SU-DHL-6 (cell line): ENCODE measurements around the gene FANCC.
"Not testable (repeated sequence)": the region's sequence is repeated elsewhere in the genome, so short reads cannot be mapped to it uniquely, and the experiment has no call there.

ENCODE experiments used
- EZH2phosphoT487 ChIP-seq: fragments of 200-600 bp; sonication (generic), shearing (Covaris generic); conservative IDR thresholded peaks from 2 replicates; pipeline ENCODE4 v1.6.1; 2018; ENCODE audit warnings: mild to moderate bottlenecking, antibody characterized with exemption, low read length, moderate library complexity, mixed read lengths
- TF ChIP-seq, protein P1 (sequence below): fragments of 200-600 bp; sonication (generic); IDR thresholded peaks from one replicate; pipeline ENCODE4 v1.5.1; 2017; ENCODE audit warnings: antibody characterized with exemption, mild to moderate bottlenecking, low read length, moderate library complexity; ENCODE audit not compliant: insufficient read depth, poor library complexity, severe bottlenecking

DNA sequence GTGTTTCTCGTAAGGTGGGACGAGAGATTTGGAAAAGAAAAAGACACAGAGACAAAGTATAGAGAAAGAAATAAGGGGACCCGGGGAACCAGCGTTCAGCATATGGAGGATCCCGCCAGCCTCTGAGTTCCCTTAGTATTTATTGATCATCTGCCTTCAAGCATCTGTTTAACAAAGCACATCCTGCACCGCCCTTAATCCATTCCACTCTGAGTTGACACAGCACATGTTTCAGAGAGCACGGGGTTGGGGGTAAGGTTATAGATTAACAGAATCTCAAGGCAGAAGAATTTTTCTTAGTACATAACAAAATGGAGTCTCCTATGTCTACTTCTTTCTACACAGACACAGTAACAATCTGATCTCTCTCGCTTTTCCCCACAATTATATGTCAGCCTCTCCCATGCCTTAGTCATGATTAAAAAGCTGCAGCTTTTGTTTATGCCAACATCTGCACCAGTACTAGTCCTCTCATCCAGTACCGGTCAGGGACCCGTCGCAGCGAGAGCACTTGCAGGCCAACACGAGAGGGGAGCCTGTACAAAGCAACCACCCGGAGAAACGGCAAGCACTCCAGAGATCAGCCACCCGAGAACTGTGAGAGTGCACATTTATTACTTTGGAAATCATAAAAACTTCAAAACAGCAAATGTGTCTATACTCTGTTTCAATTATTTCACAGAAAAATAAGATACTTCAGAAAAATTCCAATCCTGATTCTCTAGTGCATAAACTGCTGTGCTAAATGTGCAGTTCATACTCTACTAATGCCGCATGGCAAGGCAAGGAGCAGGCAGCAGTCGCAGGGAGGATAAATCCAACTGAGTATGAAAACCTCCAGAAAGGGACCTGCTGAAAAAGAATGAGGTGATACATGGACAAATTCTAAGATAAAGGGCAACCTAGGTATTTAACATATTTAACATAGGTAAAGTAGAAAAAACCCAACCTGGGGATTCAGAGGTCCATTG is 47.4 kb downstream of the FANCC start:
- TF ChIP-seq, protein P1, sequence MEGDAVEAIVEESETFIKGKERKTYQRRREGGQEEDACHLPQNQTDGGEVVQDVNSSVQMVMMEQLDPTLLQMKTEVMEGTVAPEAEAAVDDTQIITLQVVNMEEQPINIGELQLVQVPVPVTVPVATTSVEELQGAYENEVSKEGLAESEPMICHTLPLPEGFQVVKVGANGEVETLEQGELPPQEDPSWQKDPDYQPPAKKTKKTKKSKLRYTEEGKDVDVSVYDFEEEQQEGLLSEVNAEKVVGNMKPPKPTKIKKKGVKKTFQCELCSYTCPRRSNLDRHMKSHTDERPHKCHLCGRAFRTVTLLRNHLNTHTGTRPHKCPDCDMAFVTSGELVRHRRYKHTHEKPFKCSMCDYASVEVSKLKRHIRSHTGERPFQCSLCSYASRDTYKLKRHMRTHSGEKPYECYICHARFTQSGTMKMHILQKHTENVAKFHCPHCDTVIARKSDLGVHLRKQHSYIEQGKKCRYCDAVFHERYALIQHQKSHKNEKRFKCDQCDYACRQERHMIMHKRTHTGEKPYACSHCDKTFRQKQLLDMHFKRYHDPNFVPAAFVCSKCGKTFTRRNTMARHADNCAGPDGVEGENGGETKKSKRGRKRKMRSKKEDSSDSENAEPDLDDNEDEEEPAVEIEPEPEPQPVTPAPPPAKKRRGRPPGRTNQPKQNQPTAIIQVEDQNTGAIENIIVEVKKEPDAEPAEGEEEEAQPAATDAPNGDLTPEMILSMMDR: not testable (repeated sequence)
- TF ChIP-seq EZH2phosphoT487: not testable (repeated sequence)
